Measurements from ENCODE around the gene TPCN1.

TPCN1 gene

GRCh38 chr12:113299619-113300237 is 78.5 kb downstream of the TPCN1 start:
- Histone ChIP-seq H3K4me3 (ENCODE audit: low read depth, low read length) (no peak overlapping the region), H3K36me3 (no peaks in the 10 kb centered on the region), H3K27me3 (ENCODE audit: insufficient read depth, low read depth, severe bottlenecking) (no peaks in the 10 kb centered on the region), H3K27ac (no peak overlapping the region), H3K9me3 (ENCODE audit: severe bottlenecking) (no peaks in the 10 kb centered on the region)
- peak; percentile 26 for DNase-seq
- TF ChIP-seq CTCF (IDR thresholded peaks at IDR 0.05; ENCODE audit: low read depth, low read length): no peak

DNA sequence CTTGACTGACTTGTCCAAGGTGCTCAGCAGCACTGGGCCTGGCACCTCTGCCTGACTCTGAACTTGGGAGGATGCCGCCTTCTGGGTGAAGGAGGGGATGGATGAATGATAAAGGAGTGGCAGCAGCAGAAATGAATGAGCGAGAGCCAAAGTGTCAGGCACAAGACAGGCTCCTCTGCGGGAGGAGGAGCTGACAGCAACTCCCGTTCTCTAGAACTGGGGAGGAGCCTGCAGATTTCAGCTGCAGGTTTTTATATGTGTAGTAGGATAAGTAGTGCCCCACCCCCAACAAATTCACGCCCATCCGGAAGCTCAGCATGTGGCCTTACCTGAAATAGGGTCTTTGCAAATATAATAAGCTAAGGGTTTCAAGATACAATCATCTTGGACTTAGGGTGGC is 80.5 kb downstream of the TPCN1 start:
- Histone ChIP-seq H3K27ac (no peak overlapping the region), H3K27me3 (ENCODE audit: insufficient read depth, low read depth, severe bottlenecking) (no peaks in the 10 kb centered on the region), H3K9me3 (ENCODE audit: severe bottlenecking) (no peaks in the 10 kb centered on the region), H3K4me3 (ENCODE audit: low read depth, low read length) (no peak overlapping the region), H3K36me3 (no peaks in the 10 kb centered on the region)
- TF ChIP-seq CTCF (IDR thresholded peaks at IDR 0.05; ENCODE audit: low read depth, low read length): no peak
- DNase-seq: no peak

DNA sequence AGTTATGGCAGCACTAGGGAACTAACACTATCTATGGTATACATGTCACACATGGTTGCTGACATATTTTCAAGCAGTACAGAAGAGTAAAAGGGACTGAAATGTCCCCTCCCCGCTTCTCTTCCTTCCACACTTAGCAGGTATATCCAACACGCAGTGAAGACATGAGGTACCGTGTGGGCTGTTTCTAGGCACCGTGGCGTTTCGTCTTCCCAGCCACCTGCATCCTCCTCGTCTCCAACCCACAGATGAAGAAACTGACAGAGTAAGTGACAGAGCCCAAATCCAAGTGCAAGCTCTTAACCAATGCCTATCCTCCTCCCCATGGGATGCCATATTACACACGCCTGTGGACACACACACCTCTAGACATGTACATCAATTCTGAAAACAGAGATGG is 81.2 kb downstream of the TPCN1 start:
- no peak for TF ChIP-seq CTCF (IDR thresholded peaks at IDR 0.05; ENCODE audit: low read depth, low read length)
- Histone ChIP-seq H3K36me3 (no peaks in the 10 kb centered on the region), H3K9me3 (ENCODE audit: severe bottlenecking) (no peaks in the 10 kb centered on the region), H3K27ac (no peak overlapping the region), H3K4me3 (ENCODE audit: low read depth, low read length) (no peak overlapping the region), H3K27me3 (ENCODE audit: insufficient read depth, low read depth, severe bottlenecking) (no peaks in the 10 kb centered on the region)
- no peak for DNase-seq

- Histone ChIP-seq H3K27me3 (ENCODE audit: insufficient read depth, low read depth, severe bottlenecking) (no peaks in the 10 kb centered on the region), H3K4me3 (ENCODE audit: low read depth, low read length) (no peak overlapping the region), H3K36me3 (no peaks in the 10 kb centered on the region), H3K27ac (no peak overlapping the region), H3K9me3 (ENCODE audit: severe bottlenecking) (no peaks in the 10 kb centered on the region)
- no peak for DNase-seq
- no peak for TF ChIP-seq CTCF (IDR thresholded peaks at IDR 0.05; ENCODE audit: low read depth, low read length)
Observed at GRCh38 chr12:113302886-113303640, 81.8 kb downstream of the TPCN1 start.

- TF ChIP-seq CTCF (IDR thresholded peaks at IDR 0.05; ENCODE audit: low read depth, low read length): no peak
- Histone ChIP-seq H3K9me3 (ENCODE audit: severe bottlenecking) (peaks cover under 1% of the 10 kb centered on the region), H3K27me3 (ENCODE audit: insufficient read depth, low read depth, severe bottlenecking) (no peaks in the 10 kb centered on the region), H3K4me3 (ENCODE audit: low read depth, low read length) (no peak overlapping the region), H3K27ac (no peak overlapping the region), H3K36me3 (no peaks in the 10 kb centered on the region)
- no peak for DNase-seq
Observed at GRCh38 chr12:113305281-113305856, 84.1 kb downstream of the TPCN1 start.

Data from WERI-Rb-1 (cell line).